ENCODE data around the gene ACADVL.

DNA sequence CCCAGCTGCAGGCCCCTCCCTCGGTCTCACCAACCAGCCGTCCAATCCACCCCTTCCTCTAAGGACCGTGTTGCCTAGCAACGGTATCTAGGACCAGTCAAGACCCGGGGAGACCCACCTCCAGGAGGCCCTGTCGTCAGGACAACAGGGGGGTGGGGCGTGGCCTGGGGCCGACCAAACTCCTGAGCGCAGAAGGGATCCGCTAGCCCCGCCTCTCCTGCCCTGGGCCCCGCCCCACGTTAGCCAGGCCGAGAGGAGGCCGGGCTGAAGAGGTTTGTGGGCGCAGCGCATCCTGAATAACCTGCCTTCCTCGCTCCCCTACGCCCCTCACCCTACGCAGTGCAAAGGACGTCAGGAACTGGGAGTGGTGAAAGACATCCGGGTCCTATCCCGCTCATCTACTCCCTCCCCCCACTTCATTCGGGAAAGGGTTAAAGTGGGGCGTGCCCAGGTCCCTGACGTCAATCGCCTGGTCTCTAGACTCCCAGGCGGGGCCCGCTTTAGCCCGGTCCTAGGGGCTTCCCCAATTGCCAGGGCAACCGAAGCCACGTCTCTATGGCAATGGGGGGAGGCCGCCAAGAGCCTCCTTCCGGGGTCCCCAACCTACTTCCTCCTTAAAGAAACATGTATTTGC is 14.8 kb upstream of the ACADVL start:
- TF ChIP-seq POLR2A (IDR thresholded peaks at IDR 0.05) = peak; percentile 13
- TF ChIP-seq, protein P1, sequence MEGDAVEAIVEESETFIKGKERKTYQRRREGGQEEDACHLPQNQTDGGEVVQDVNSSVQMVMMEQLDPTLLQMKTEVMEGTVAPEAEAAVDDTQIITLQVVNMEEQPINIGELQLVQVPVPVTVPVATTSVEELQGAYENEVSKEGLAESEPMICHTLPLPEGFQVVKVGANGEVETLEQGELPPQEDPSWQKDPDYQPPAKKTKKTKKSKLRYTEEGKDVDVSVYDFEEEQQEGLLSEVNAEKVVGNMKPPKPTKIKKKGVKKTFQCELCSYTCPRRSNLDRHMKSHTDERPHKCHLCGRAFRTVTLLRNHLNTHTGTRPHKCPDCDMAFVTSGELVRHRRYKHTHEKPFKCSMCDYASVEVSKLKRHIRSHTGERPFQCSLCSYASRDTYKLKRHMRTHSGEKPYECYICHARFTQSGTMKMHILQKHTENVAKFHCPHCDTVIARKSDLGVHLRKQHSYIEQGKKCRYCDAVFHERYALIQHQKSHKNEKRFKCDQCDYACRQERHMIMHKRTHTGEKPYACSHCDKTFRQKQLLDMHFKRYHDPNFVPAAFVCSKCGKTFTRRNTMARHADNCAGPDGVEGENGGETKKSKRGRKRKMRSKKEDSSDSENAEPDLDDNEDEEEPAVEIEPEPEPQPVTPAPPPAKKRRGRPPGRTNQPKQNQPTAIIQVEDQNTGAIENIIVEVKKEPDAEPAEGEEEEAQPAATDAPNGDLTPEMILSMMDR (IDR thresholded peaks at IDR 0.05) = no peak
- TF ChIP-seq POLR2AphosphoS5 (IDR thresholded peaks at IDR 0.05) = peak; percentile 59
